CD4-positive, alpha-beta T cell (primary cell): Measurements from ENCODE around the gene LITAFD. TPM values are rescaled to one million over a fixed set of nuclear protein-coding genes. Genes with fewer than 3 reads are reported as not detected.

Experiments used
- ATAC-seq: fragments of 200-7000 bp; cut with Tn5 transposase; one replicate; pipeline ENCODE4 v1.10.0; 2022; ENCODE audit warnings: mild to moderate bottlenecking; ENCODE audit not compliant: poor library complexity
- CTCF ChIA-PET: fragments of 350-600 bp; sonication (Branson Sonifier 250); formaldehyde crosslinking; loops from one replicate; lab custom pipeline; 2021; ENCODE audit warnings: antibody characterized with exemption, inconsistent platforms; lab: Charles Lee
- POLR2A ChIA-PET: fragments of 350-600 bp; sonication (Branson Sonifier 250); formaldehyde crosslinking; loops from one replicate; lab custom pipeline; 2021; ENCODE audit warnings: antibody characterized with exemption, inconsistent platforms; lab: Charles Lee
- DNase-seq, 14 experiments: peaks; one replicate each; pipeline ENCODE4 v3.0.0-alpha.2; 2013 to 2020; ENCODE audit warnings: mixed read lengths in 2 of 14
- H3K27ac ChIP-seq, 2 donors: one replicate each; pipeline versions ENCODE4 v1.5.1 to v1.7.0; 2013; ENCODE audit warnings: low read length in 2 of 2, low read depth in 1 of 2, mild to moderate bottlenecking in 1 of 2
- H3K27me3 ChIP-seq, 2 experiments: 1 replicate in 1 of 2; 2 replicates in 1 of 2; pipeline versions ENCODE4 v1.6.1 to v1.7.0; 2013; ENCODE audit warnings: low read length in 2 of 2, control low read depth in 1 of 2, mild to moderate bottlenecking in 1 of 2, moderate library complexity in 1 of 2; ENCODE audit not compliant: insufficient read depth in 2 of 2, control insufficient read depth in 1 of 2
- H3K36me3 ChIP-seq: one replicate; pipeline ENCODE4 v1.6.1; 2013; ENCODE audit warnings: low read length, control low read depth; ENCODE audit not compliant: insufficient read depth
- H3K4me1 ChIP-seq: one replicate; pipeline ENCODE4 v1.6.1; 2013; ENCODE audit warnings: low read length, control low read depth; ENCODE audit not compliant: insufficient read depth
- H3K4me3 ChIP-seq: one replicate; pipeline ENCODE4 v1.5.1; 2013; ENCODE audit warnings: mild to moderate bottlenecking, low read length, moderate library complexity
- H3K9me3 ChIP-seq, 2 experiments: 1 replicate in 1 of 2; 2 replicates in 1 of 2; pipeline versions ENCODE4 v1.6.1 to v1.7.0; 2013; ENCODE audit warnings: low read length in 2 of 2, mild to moderate bottlenecking in 2 of 2, control low read depth in 1 of 2, moderate library complexity in 1 of 2; ENCODE audit not compliant: control insufficient read depth in 1 of 2, insufficient read depth in 1 of 2
- H3K27ac Mint-ChIP-seq: one replicate; pipeline ENCODE4 v1.8.0; 2020; ENCODE audit warnings: mixed read lengths
- H3K27me3 Mint-ChIP-seq: one replicate; pipeline ENCODE4 v1.8.0; 2021; ENCODE audit warnings: mixed read lengths
- H3K36me3 Mint-ChIP-seq: one replicate; pipeline ENCODE4 v1.8.0; 2021; ENCODE audit warnings: low read depth, mixed read lengths
- H3K4me1 Mint-ChIP-seq: one replicate; pipeline ENCODE4 v1.8.0; 2021; ENCODE audit warnings: low read depth, mixed read lengths
- H3K4me3 Mint-ChIP-seq: one replicate; pipeline ENCODE4 v1.8.0; 2020; ENCODE audit warnings: mild to moderate bottlenecking, mixed read lengths
- H3K9me3 Mint-ChIP-seq: one replicate; pipeline ENCODE4 v1.8.0; 2020; ENCODE audit warnings: mixed read lengths
- intact Hi-C, 2 experiments: fragments of 100-400 bp; cut with DNase I in 1 of 2; cut with micrococcal nuclease in 1 of 2; formaldehyde crosslinking; loops; one replicate each; pipeline versions ENCODE4 v1.15.1 to v1.9.0; 2023 to 2025; cut with DNase I, micrococcal nuclease
- total RNA-seq, 174 experiments: library from RNA in 2 of 174; stranded (reverse) in 2 of 174; gene quantifications; one replicate each; pipeline ENCODE4 v1.2.3 and lab custom pipeline; 2021 to 2026
- TF ChIP-seq, protein P1 (sequence below): fragments of 200-600 bp; IDR thresholded peaks from one replicate; pipeline ENCODE4 v1.8.0; 2022; ENCODE audit warnings: antibody characterized with exemption, mild to moderate bottlenecking

The LITAFD gene
- total RNA-seq, 2 experiments from 2014 or later = 0.60 TPM; not detected in 1

DNA sequence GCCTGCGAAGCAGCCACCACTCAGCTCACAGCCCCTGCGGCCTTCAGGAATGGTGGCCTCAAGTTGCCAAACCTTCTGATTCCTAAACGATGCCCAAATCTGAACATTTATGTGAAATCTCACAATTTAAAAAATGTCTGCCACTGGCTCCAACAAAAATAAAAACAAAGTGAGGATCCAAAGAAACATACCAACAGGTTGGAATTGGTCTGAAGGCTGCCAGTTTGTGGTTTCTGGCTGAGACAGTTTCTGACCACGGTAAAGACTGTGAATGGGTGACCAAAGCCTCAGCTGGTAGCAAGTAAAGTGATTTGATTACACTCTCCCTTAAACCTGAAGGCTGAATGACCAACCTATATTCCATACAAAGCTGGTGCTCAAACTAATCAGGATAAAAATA is 24.9 kb downstream of the LITAFD start:
- Histone ChIP-seq H3K4me3 (no peak overlapping the region), H3K36me3 (peaks cover 99% of the 10 kb centered on the region), H3K9me3 (no peaks in the 10 kb centered on the region), H3K27ac (no peak overlapping the region), H3K4me1 (peaks cover 16% of the 10 kb centered on the region), H3K27me3 (no peaks in the 10 kb centered on the region)
- ATAC-seq = no peak
- H3K4me1 Mint-ChIP-seq = peaks cover 23% of the 10 kb centered on the region
- CTCF ChIA-PET = interaction anchor here (1.7 kb wide), 1 partner anchor 29 kb away, joined by 4 read pairs; no protein-coding TSS in a partner anchor
- H3K27ac Mint-ChIP-seq = no peak overlapping the region
- H3K36me3 Mint-ChIP-seq = peaks cover 96% of the 10 kb centered on the region
- POLR2A ChIA-PET = no interaction called here
- DNase-seq = no peak
- intact Hi-C loops = loop anchor here (5.0 to 10.0 kb wide), 4 partner anchors 40 to 230 kb away; no protein-coding TSS in a partner anchor
- TF ChIP-seq, protein P1, sequence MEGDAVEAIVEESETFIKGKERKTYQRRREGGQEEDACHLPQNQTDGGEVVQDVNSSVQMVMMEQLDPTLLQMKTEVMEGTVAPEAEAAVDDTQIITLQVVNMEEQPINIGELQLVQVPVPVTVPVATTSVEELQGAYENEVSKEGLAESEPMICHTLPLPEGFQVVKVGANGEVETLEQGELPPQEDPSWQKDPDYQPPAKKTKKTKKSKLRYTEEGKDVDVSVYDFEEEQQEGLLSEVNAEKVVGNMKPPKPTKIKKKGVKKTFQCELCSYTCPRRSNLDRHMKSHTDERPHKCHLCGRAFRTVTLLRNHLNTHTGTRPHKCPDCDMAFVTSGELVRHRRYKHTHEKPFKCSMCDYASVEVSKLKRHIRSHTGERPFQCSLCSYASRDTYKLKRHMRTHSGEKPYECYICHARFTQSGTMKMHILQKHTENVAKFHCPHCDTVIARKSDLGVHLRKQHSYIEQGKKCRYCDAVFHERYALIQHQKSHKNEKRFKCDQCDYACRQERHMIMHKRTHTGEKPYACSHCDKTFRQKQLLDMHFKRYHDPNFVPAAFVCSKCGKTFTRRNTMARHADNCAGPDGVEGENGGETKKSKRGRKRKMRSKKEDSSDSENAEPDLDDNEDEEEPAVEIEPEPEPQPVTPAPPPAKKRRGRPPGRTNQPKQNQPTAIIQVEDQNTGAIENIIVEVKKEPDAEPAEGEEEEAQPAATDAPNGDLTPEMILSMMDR = no peak
- H3K4me3 Mint-ChIP-seq = no peak overlapping the region
- no peaks in the 10 kb centered on the region for H3K9me3 Mint-ChIP-seq
- H3K27me3 Mint-ChIP-seq = no peaks in the 10 kb centered on the region

DNA sequence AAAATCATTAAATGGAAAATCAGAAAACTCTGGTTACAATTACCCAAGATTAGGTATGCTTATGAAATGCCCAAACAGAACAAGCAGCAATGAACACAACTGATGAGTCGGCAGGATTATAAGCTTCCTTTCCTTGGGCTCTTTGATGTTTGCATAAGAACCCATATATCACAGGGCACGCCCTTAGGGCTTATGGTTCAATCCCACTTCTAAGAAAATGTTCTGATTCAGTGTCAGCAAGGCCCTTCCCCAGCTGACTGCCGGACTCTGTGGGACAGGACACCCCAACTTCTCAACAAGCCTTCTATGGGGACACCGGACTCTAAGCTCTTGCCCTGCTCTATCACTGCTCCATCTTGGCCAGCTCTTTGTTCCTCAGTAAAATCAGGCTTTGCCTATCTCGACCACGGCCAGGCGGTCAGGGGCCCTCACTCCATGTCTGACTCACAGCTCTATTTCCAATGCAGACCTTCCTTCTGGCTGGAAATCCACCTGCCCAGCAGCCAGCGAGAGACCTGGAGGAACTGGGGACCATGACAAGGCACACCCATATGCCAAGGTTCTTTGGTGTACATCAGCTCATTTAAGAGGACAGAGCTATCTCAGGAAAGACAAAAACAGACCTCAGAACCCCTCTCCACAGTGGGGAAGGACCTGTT is 26.8 kb downstream of the LITAFD start:
- no peak overlapping the region for H3K27ac ChIP-seq
- ChIA-PET CTCF (interaction anchor here (3.2 kb wide), 1 partner anchor 27 kb away, joined by 12 read pairs; no protein-coding TSS in a partner anchor), POLR2A (interaction anchor here (0.6 to 1.2 kb wide), 5 partner anchors 11 to 191 kb away, joined by 3 read pairs; no protein-coding TSS in a partner anchor)
- H3K27me3 ChIP-seq = no peaks in the 10 kb centered on the region
- H3K4me1 ChIP-seq = peaks cover 16% of the 10 kb centered on the region
- H3K4me3 ChIP-seq = no peak overlapping the region
- H3K36me3 ChIP-seq = peaks cover 97% of the 10 kb centered on the region
- H3K4me1 Mint-ChIP-seq = peaks cover 23% of the 10 kb centered on the region
- peaks cover 96% of the 10 kb centered on the region for H3K36me3 Mint-ChIP-seq
- DNase-seq (peak in 2 of 14 experiments; percentile 24 to 35), ATAC-seq (peak; percentile 69)
- intact Hi-C loops = loop anchor here (5.0 to 10.0 kb wide), 4 partner anchors 38 to 228 kb away; no protein-coding TSS in a partner anchor
- no peaks in the 10 kb centered on the region for H3K9me3 Mint-ChIP-seq
- H3K9me3 ChIP-seq = no peaks in the 10 kb centered on the region
- no peak overlapping the region for H3K4me3 Mint-ChIP-seq
- peak overlapping the region; percentile 34 for H3K27ac Mint-ChIP-seq
- H3K27me3 Mint-ChIP-seq = no peaks in the 10 kb centered on the region
- TF ChIP-seq, protein P1 = no peak

DNA sequence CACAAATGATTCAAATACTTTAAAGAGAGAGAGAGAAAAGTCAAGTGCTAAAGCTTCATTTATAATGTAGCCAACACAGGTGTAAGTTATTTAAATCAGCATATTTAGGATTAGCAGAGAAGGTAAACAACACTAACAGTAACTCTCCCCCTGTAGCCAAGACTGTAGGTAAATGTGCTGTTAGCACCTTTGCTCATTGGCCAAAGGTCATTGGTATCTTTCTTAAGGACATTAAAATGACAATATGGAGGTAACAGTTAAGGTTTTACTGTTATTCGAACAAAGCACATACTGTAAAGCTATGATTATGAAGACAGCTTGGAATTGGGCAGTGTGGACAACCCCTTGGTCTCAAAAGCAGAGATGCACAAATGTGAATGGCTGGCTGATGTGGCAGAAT is 28.7 kb downstream of the LITAFD start:
- Mint-ChIP-seq H3K36me3 (peaks cover 97% of the 10 kb centered on the region), H3K9me3 (no peaks in the 10 kb centered on the region), H3K4me3 (no peak overlapping the region), H3K27me3 (no peaks in the 10 kb centered on the region), H3K27ac (no peak overlapping the region), H3K4me1 (peaks cover 27% of the 10 kb centered on the region)
- Histone ChIP-seq H3K4me1 (peaks cover 16% of the 10 kb centered on the region), H3K27ac (no peak overlapping the region), H3K9me3 (no peaks in the 10 kb centered on the region), H3K4me3 (no peak overlapping the region), H3K36me3 (peaks cover 97% of the 10 kb centered on the region), H3K27me3 (no peaks in the 10 kb centered on the region)
- CTCF ChIA-PET = interaction anchor here (3.2 kb wide), 1 partner anchor 26 kb away, joined by 12 read pairs; no protein-coding TSS in a partner anchor
- intact Hi-C loops = no loop called here
- TF ChIP-seq, protein P1 = no peak
- DNase-seq (no peak), ATAC-seq (no peak)
- POLR2A ChIA-PET = interaction anchor here (1.0 to 1.1 kb wide), 2 partner anchors 13 to 35 kb away, joined by 3 read pairs; no protein-coding TSS in a partner anchor
